T-helper 1 cell treated with Interleukin-12 subunit alpha and Interleukin-12 subunit beta and Interleukin-4 antibody, amounts not matched to agents 30 μg/mL and 1 μg/mL, for 36 hours (primary cell): ENCODE data around the gene SPDYE17.
"Not testable (repeated sequence)": the region's sequence is repeated elsewhere in the genome, so short reads cannot be mapped to it uniquely, and the experiment has no call there.

Source experiments
- H3K27ac Mint-ChIP-seq: one replicate; pipeline ENCODE4 v1.8.0; 2021; ENCODE audit warnings: mild to moderate bottlenecking, mixed read lengths
- H3K27me3 Mint-ChIP-seq: one replicate; pipeline ENCODE4 v1.8.0; 2021; ENCODE audit warnings: low read depth, mixed read lengths
- H3K36me3 Mint-ChIP-seq: one replicate; pipeline ENCODE4 v1.8.0; 2021; ENCODE audit warnings: low read depth, mixed read lengths
- H3K4me1 Mint-ChIP-seq: one replicate; pipeline ENCODE4 v1.8.0; 2021; ENCODE audit warnings: low read depth, mixed read lengths
- H3K4me3 Mint-ChIP-seq: one replicate; pipeline ENCODE4 v1.8.0; 2021; ENCODE audit warnings: mild to moderate bottlenecking, moderate library complexity, mixed read lengths
- H3K9me3 Mint-ChIP-seq: one replicate; pipeline ENCODE4 v1.8.0; 2021; ENCODE audit warnings: mixed read lengths

The SPDYE17 gene, protein sequence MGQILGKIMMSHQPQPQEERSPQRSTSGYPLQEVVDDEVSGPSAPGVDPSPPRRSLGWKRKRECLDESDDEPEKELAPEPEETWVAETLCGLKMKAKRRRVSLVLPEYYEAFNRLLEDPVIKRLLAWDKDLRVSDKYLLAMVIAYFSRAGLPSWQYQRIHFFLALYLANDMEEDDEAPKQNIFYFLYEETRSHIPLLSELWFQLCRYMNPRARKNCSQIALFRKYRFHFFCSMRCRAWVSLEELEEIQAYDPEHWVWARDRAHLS

DNA sequence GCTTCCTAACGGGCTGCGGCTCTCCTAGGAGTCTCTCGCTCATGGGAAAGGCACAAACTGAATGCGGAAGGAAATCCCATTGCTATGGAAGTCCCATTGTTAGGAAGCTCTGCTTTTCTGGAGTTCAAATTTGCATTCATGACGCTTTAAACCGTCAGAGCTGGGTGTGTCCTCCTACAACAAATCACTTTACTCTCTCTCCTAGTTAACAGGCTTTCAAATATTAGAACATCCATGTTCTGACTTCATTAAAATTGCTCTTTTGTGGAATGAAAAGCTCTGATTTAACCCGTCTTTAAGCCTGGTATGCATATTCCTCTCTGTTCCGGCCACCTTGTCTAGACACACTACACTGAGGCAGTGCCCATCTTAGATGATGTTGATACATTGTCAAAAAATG is at the start of gene SPDYE17:
SPDYE17 (minus strand) TSS at position 101 of the 400 bp plus-strand sequence. CDS start 1,791 bp downstream, outside the sequence.
- not testable (repeated sequence) for H3K27ac Mint-ChIP-seq, H3K36me3 Mint-ChIP-seq, H3K27me3 Mint-ChIP-seq, H3K4me1 Mint-ChIP-seq, H3K9me3 Mint-ChIP-seq, H3K4me3 Mint-ChIP-seq

DNA sequence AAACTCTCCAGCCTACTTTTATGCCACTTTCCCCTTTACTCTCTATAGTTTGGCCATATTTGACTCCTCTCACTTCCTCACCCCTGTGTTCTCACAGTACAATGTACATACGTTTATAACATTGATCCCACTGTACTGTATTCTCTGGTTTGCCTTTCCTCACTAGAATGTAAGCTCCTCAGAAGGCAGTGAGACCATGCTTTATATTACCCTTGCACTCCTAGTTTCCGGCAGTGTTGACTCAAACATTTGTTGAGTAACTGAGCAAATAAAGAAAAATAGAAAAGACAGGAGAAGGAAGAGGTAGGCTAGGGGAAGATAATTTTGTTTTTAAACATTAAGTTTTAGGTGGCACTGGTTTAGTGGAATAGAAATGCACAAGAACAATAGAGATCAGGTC is 48.1 kb upstream of the SPDYE17 start:
- not testable (repeated sequence) for H3K4me3 Mint-ChIP-seq, H3K36me3 Mint-ChIP-seq, H3K9me3 Mint-ChIP-seq, H3K27me3 Mint-ChIP-seq, H3K27ac Mint-ChIP-seq, H3K4me1 Mint-ChIP-seq

DNA sequence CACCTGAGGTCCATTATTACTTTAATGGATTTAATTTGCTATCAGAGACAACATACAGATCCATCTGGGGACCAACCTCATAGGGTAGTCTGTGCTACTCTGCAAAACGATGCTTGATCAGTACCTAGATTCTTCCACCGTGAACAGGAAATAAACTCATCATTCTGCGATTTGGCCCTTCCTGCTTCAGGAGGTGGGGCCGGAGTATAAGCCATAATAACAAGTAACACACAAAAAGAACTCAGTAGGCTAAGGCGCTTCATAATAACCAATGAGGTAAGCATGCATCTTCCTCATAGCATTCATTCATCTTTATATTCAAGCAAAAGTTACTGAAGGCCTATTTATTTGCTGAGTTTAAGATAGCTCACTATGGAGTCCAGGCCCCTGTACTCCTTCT is 47.5 kb upstream of the SPDYE17 start:
- H3K4me1 Mint-ChIP-seq, H3K27ac Mint-ChIP-seq, H3K4me3 Mint-ChIP-seq, H3K9me3 Mint-ChIP-seq, H3K27me3 Mint-ChIP-seq, H3K36me3 Mint-ChIP-seq: not testable (repeated sequence)

DNA sequence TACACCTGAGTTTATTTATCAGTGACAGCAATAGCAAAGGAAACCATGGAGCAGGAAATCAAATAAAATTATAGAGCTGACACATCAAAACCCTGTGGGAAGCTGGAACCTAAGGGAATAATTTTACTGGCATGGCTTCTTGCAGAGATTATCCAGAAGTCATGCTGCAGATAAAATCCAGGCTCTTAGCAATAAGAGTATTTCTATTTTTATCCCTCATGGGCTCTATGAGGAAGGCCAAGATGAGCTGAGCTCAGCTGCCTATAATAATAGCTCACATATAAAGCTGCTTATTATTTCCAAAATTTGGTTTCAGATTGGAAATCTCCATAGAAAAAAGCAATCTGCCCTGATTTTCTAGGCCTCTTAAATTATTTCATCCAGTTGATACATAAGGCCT is 47.0 kb upstream of the SPDYE17 start:
- not testable (repeated sequence) for H3K27me3 Mint-ChIP-seq, H3K4me1 Mint-ChIP-seq, H3K4me3 Mint-ChIP-seq, H3K27ac Mint-ChIP-seq, H3K9me3 Mint-ChIP-seq
- H3K36me3 Mint-ChIP-seq = peaks cover 12% of the 10 kb centered on the region

DNA sequence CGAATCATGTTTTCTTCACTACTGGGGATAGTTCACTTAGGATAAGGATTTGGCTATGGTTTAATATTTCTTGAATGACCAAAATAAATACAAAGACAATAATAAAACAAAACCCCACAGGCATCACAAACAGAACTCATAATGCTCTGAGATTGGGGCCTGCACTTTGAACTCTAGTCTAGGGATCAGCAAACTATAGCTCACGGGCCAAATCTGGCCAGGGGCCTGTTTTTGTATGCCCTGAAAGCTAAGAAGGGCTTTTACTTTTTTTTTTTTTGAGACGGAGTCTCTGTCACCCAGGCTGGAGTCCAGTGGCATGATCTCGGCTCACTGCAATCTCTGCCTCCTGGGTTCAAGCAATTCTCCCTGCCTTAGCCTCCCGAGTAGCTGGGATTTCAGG is 44.9 kb upstream of the SPDYE17 start:
- not testable (repeated sequence) for H3K27me3 Mint-ChIP-seq, H3K4me3 Mint-ChIP-seq, H3K4me1 Mint-ChIP-seq, H3K9me3 Mint-ChIP-seq, H3K27ac Mint-ChIP-seq
- peaks cover 13% of the 10 kb centered on the region for H3K36me3 Mint-ChIP-seq

DNA sequence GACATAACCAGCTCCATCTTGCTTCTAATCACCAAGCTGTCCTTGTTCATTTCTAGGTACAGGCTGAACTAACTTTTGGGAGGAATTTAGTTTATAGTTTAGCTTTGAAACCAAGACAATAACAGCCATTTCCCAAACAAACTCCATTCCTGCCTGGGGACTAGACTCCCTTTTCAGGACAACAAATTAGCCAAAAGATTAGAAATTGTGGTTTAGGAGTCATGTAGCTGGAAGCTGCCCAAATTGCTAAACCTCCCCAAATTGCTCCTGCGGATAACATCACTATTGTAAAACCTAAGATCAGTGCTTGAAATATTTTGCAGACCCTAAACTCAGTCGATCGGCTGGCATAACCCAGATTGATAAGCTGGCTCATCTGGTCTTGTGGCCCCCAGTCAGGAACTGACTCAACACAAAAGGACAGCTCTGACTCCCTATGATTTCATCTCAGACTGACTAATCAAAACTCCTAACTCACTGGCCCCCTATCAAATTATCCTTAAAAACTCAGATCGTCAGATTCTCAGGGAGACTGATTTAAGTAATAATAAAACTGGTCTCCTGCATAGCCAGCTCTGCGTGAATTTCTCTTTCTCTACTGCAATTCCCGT is 42.7 kb upstream of the SPDYE17 start:
- not testable (repeated sequence) for H3K4me1 Mint-ChIP-seq, H3K4me3 Mint-ChIP-seq, H3K27ac Mint-ChIP-seq, H3K27me3 Mint-ChIP-seq
- Mint-ChIP-seq H3K9me3 (peaks cover 12% of the 10 kb centered on the region), H3K36me3 (peaks cover 24% of the 10 kb centered on the region)

DNA sequence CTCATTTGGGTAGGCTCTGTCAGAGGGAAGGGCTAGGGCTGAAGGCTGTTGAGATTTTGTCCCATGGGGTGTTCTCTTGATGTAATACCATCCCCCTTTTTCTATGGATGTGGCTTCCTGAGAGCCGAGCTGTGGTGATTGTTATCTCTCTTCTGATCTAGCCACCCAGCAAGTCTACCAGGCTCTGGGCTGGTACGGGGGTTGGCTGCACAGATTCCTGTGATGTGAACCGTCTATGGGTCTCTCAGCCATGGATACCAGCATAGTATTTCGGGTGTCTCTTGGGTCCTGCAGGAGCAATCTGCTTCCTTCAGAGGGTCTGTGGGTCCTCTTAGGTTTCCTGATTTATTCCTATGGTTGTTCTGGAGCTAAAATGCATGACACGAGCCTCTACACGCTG is 38.9 kb upstream of the SPDYE17 start:
- H3K9me3 Mint-ChIP-seq = peaks cover 12% of the 10 kb centered on the region
- H3K27ac Mint-ChIP-seq, H3K4me3 Mint-ChIP-seq, H3K27me3 Mint-ChIP-seq: not testable (repeated sequence)
- H3K36me3 Mint-ChIP-seq = peaks cover 24% of the 10 kb centered on the region
- H3K4me1 Mint-ChIP-seq = peaks cover 19% of the 10 kb centered on the region

DNA sequence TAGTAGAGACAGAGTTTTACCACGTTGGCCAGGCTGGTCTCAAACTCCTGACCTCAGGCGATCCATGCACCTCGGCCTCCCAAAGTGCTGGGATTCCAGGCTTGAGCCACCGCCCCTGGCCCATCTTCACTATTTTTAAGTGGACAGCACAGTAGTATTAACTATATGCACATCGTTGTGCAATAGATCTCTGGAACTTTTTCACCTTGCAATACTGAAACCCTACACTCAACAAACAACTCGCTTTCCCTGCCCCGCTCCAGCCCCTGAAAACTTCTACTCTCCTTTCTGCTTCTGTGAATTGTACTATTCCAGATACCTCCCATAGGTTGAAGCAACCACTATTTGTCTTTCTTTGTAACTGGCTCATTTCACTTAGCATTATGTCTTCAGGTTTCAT is 33.7 kb upstream of the SPDYE17 start:
- Mint-ChIP-seq H3K4me1 (peaks cover 18% of the 10 kb centered on the region), H3K36me3 (peaks cover 13% of the 10 kb centered on the region)
- not testable (repeated sequence) for H3K27ac Mint-ChIP-seq, H3K27me3 Mint-ChIP-seq, H3K9me3 Mint-ChIP-seq, H3K4me3 Mint-ChIP-seq

DNA sequence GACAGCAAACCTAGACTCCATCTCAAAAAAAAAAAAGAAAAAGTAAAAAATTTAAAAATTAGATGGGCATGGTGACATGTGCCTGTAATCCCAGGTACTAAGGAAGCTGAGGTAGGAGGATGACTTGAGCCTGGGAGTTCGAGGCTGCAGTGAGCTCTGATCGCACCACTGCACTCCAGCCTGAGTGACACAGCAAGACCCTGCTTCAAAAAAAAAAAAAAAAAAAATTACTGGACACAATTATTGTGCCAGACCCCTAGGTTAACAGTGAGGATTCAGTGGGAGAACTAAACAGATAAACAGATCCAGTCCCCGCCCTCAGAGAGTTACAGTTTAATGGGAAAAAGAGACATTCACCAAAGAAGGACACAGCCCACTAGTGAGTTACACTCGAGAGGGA is 31.6 kb upstream of the SPDYE17 start:
- peaks cover 12% of the 10 kb centered on the region for H3K4me1 Mint-ChIP-seq
- H3K36me3 Mint-ChIP-seq, H3K4me3 Mint-ChIP-seq, H3K9me3 Mint-ChIP-seq, H3K27ac Mint-ChIP-seq, H3K27me3 Mint-ChIP-seq: not testable (repeated sequence)

DNA sequence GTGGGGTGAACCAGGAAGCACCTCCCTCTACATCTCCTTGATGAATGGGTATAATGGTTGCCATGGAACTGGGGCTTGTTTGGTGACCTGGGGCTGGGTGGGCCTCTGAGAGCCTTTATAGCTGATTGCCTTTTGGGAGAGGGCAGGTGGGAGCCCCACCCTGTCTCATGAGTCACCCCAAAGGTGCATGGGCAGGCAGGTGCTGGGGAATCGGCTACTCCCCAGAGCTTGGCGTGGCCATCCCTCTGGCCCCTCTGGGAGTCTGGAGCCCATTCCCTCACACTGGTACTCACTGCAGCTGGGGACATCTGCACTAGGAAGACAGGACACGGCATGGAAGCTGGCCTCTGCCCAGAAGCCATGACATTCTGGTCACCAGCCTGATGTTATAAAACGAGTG is 30.4 kb upstream of the SPDYE17 start, which contains the start of gene SPDYE18:
SPDYE18 (minus strand) TSS at position 2 of the 400 bp plus-strand sequence. CDS start 2,046 bp downstream, outside the sequence.
- H3K9me3 Mint-ChIP-seq, H3K27ac Mint-ChIP-seq, H3K27me3 Mint-ChIP-seq, H3K36me3 Mint-ChIP-seq, H3K4me1 Mint-ChIP-seq, H3K4me3 Mint-ChIP-seq: not testable (repeated sequence)

DNA sequence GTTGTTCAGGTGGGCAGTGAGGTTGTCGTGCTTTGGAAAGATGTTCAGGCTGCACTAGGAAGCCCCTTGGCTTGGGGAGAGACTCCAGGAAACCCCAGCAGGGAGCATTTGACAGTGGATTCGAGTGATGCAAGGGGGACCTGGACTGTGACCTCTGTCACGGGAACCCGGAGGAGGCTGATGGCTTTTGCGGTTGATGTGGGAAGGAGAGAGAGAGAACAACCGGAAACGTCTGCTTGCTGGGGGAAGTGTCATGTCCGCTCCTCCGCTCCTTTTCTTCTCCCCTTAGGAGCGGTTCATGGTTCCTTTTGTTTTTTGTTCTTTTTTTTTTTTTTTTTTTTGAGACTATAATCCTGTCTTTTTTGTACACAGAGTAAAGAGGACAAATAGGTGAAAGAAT is 5.8 kb downstream of the SPDYE17 start:
- not testable (repeated sequence) for H3K36me3 Mint-ChIP-seq, H3K4me1 Mint-ChIP-seq, H3K4me3 Mint-ChIP-seq, H3K9me3 Mint-ChIP-seq, H3K27ac Mint-ChIP-seq, H3K27me3 Mint-ChIP-seq

DNA sequence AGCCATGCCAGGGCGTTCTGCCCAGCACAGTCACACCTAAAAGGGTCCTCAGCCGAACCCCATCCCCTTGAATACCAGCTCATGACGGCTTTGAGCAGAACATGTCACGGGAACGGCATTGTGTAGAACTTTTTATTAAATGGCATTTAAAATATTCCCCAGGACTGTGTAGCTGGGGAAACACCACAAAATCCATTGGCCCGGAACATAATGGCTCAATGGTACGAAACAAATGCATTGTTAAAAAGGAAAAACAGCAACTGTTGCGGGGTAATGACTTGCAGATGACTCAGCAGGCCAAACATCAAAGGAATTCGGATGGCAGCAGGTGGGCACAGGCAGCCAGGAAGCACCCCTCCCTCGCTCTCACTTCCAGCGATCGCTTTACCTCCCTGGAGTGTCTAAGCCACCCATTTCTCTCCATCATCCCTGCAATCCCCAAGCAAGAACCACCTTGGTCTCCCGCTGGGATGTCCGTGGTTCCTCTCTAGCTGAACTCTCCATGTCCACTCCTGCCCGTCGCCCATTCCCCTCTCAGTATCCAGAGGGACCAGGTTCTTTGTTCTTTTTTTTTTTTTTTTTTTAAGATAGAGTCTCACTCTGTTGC is 22.0 kb downstream of the SPDYE17 start:
- H3K4me3 Mint-ChIP-seq, H3K4me1 Mint-ChIP-seq, H3K9me3 Mint-ChIP-seq, H3K27ac Mint-ChIP-seq, H3K27me3 Mint-ChIP-seq, H3K36me3 Mint-ChIP-seq: not testable (repeated sequence)

DNA sequence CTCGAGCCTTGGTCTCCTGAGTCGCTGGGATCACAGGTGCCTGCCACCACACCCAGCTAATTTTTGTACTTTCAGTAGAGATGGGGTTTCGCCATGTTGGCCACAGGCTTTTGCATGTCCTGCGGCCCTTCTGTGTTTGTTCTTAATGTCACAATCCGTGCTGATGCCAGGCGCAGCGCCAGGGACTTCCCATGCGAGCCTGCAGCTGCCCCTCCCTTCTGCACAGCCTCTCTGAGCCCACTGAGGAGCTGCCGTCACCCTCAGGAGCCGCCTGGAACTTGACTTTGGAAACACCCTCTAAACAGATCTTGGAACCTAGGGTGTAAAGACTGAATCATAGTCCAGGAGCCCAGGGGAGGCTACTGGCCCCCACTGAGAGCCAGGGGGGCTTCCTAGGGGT is 24.2 kb downstream of the SPDYE17 start:
- not testable (repeated sequence) for H3K4me1 Mint-ChIP-seq, H3K4me3 Mint-ChIP-seq, H3K9me3 Mint-ChIP-seq, H3K36me3 Mint-ChIP-seq, H3K27me3 Mint-ChIP-seq, H3K27ac Mint-ChIP-seq

DNA sequence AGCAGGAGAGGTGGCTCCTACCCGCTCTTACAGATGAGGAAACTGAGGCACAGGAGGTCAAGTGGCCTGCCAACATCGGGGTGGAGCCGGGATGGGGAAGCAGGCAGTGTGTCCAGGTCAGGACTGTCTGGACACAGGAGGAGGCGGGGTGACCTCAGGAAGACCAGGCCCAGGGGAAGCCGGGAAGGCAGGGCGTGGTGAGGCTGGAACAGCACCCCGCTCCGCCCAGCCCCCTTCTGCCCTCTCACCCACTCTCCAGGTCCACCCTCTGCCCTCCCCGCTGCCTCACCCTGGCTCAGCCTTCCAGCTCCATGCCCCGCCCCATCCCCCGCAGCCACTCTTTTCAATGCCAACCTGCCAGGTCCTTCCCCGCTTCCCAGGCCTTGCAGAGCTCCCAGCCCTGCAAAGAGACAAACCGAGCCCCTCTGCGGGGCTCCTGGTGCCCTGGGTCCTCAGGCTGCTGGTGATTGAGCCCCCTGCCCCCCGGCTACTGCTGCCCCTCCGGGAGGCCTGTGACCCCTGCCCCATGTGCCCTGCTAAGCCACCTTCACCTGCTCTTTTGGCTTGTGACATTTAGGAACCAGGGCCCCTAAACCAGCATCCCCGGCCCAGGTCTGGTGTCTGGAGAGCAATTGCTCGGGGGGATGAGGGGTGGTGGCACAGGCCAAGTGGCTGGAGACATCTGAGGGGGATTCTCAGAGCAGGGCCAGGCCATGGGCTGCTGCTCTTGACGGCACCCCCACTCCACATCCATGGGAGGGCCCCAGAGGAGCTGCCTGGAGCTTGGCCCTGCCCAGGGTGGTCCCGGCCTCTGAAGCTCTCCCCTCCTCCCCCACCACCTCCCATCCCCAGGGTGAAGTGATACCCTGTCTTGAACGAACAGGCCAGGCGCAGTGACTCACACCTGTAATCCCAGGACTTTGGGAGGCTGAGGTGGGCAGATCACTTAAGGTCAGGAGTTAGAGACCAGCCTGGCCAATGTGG is 25.7 kb downstream of the SPDYE17 start:
- H3K4me3 Mint-ChIP-seq, H3K4me1 Mint-ChIP-seq, H3K27me3 Mint-ChIP-seq, H3K9me3 Mint-ChIP-seq, H3K27ac Mint-ChIP-seq, H3K36me3 Mint-ChIP-seq: not testable (repeated sequence)
